HG03066 (cell line): ENCODE results near the gene PDIA4.
A peak's percentile ranks its signal among the peaks of the same experiment; 100 is the strongest.

Experiments
- ATAC-seq: cut with Tn5 transposase; IDR thresholded peaks from one replicate; pipeline ENCODE4 v1.9.1; 2021; ENCODE audit warnings: low read depth; ENCODE audit not compliant: unreplicated experiment

Gene PDIA4

DNA sequence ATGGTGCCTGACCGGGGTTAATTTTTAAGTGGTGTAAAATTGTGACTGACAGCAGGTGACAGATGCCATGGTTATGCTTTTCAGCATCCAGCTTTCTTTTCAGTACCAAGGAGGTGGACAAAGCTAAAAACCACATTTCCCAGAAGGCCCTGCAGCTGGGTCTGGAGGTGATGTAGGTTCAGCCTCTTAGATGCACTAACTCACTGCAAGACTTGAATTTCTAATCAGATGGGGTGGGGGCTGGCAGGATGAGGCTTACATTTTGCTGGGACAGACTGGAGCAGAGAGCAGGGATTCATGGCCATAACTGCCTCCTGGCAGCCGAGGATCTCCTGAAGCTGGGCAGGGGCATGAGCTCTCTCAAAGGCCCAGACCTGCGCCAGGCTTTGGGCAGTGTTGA, 52.4 kb downstream of the PDIA4 start:
- no peak for ATAC-seq

GRCh38 chr7:148973256-148973655, 55.0 kb downstream of the PDIA4 start:
- no peak for ATAC-seq

GRCh38 chr7:148972375-148972774, 55.9 kb downstream of the PDIA4 start:
- ATAC-seq = no peak

GRCh38 chr7:148967602-148968001, 60.7 kb downstream of the PDIA4 start:
- no peak for ATAC-seq

- no peak for ATAC-seq
These were observed 61.3 kb downstream of the PDIA4 start for GRCh38 chr7:148967032-148967372.

GRCh38 chr7:148964483-148965267, 63.6 kb downstream of the PDIA4 start:
- ATAC-seq = no peak

DNA sequence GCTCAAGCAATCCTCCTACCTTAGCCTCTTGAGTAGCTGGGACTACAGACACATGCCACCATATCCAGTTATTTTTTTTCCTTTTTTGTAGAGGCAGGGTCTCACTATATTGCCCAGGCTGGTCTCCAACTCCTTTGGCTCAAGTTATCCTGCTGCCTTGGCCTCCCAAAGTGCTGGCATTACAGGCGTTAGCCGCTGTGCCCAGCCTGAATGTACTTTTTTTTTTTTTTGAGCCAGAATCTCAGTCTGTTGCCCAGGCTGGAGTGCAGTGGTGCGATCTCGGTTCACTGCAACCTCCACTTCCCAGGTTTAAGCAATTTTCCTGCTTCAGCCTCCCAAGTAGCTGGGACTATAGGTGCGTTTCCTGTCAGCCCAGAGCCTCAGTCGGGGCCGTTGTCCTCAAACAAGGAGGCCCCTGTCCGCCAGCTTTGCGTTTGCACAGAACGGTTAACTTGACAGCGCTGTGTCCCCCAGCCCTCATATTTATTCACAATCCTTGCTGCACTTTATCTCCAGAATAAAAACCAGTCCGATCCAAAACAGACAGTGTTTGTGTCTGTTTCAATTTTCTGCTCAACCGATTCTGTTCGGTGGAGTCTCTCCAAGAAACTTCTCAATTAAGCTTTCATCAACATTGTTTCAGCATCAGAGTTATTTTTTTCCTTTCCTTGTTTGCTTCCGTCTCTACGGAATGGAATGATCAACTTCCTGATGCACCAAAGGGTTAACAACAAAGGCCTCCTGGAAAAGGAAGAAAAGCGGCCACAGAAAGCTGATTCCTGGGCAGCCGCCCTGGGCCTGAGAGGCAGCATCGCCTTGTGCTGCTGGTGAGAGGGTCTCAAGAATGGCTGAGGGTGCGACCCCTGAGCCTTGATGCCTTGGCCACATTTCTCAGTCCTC, 64.5 kb downstream of the PDIA4 start:
- ATAC-seq = no peak

DNA sequence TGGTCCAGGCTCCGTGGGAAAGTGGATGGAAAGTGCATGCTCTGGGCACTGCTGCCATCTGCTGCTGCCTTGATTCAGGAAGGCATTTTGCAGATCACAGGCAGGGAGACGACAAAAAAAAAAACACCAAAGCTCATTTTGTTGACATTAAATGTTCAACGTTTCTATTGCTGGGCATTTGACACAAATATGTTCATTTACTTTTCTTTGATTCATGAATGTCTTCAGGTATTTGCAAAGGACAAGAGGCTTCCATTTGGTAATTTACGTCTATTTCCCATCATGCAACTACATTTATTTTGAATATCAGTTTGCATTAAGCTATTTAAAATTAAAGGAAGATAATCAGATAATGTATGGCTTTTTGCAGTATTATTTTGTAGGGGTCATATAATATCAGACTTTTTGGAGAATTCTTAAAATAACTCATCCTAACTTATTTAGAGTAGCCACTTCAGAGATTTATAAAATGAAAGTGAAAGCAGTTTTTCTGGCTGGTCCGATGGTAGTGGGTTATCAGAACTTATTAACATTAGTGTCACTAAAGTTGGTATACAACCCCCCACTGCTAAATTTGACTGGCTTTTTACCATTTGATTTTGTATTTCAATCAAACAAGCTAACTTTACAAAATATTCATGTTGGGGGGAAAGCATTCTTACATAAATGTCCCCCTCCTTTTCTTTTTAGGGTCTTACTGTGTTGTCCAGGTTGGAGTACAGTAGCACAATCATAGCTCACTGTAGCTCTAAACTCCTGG, 65.3 kb downstream of the PDIA4 start:
- peak; percentile 56 for ATAC-seq

DNA sequence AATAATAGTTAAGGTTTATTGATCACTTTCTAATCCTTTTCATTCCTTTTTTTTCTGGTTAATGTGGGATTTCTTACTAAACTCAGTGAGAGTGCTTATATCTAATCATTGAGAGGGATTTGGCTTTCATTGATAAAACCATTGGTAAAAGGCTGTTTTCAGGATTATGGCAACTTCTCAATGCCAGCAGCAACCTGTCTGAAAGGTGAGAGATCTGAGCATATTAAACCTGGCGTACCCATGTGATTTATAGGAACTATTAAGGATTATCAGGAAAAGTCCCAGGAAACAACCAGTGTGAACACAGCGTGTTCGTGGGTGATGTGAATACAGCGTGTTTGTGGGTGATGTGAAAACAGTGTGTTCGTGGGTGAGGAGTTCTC, 65.9 kb downstream of the PDIA4 start:
- ATAC-seq = peak; percentile 0

DNA sequence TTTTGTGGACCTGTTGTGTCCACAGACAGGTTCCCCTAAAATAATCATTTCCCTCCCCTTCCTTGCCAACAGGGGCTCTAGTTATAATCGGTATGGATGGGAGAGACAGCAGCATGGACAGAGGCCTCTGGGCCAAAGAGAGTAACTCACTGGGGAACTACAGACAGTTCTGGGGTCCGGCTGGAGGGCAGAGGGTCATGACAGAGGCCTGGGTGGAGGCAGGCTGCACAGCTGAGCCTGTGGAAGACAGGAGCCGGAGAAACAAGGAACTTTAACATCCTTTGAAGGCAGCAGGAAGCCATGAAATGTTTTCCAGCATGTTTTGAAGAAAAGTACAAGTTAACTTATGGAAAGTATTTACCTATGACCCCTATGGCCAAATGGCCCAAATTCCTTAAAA, 68.6 kb downstream of the PDIA4 start:
- ATAC-seq = no peak

- ATAC-seq = no peak
These were observed 70.2 kb downstream of the PDIA4 start for GRCh38 chr7:148958061-148958460.

- no peak for ATAC-seq
These were observed 73.5 kb downstream of the PDIA4 start for GRCh38 chr7:148954766-148955165.

GRCh38 chr7:148953676-148954075, 74.6 kb downstream of the PDIA4 start:
- ATAC-seq = no peak
